Dermis microvascular lymphatic vessel endothelial cell (primary cell): ENCODE data around the gene CD2AP. TPM values are rescaled to one million over a fixed set of nuclear protein-coding genes. Genes with fewer than 3 reads are reported as not detected.
"Not testable (repeated sequence)": the region's sequence is repeated elsewhere in the genome, so short reads cannot be mapped to it uniquely, and the experiment has no call there.

Experiments
- DNase-seq, 2 donors: peaks; one replicate each; pipeline versions ENCODE4 v3.0.0 to v3.0.0-alpha.2; 2010; ENCODE audit warnings: low read depth in 2 of 2
- total RNA-seq: library from RNA; depleted of rRNA; stranded (reverse); fragments of >200 nt; gene quantifications from 2 replicates; pipeline ENCODE4 v1.2.1, GENCODE V29; 2014

The CD2AP gene
- total RNA-seq, 1 donor from 2014 or later: 19.8 TPM

DNA sequence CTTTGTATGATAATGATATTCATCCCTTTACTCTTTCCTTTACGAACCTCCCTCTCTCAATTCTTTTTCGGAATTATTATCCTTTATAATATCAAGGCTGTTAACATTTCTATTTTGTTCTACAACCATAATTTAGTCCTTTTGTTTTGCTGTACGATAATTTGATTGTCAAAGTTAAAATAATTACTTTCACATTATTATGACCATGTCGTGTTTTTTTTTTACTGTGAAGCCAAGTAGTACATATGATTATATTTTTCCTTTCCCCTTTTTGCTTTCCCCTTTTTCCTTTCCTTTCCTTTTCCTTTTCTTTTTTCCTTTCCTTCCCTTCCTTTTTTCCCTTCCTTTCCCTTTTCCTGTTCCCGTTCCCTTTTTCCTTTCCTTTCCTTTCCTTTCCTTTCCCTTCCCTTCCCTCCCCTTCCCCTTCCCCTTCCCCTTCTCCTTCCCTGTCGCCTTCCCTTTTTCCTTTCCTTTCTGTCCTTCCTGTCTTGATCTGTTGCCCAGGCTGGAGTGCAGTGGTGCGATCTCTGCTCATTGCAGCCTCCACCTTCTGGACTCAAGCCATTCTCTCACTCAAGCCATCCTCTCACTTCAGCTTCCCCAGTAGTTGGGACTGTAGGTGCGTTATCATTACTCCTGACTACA, 19.5 kb downstream of the CD2AP start:
- no peak for DNase-seq

DNA sequence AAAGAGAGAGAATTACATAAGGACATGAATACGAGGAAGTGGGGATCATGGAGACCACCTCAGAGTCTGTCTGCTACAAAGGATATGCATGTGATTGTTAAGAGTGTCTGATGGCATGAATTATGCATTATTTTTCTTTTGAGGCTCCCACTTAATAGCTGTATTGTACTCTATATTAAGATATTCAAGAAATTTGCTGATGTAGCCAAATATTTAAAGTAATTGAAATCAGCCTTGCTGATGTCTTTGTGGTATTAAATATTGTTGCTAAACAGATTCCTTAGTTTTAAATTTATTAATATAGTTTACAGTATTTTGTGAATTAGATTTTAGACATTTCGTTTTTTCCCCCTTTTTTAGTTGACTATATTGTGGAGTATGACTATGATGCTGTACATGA, 25.3 kb downstream of the CD2AP start:
- DNase-seq: no peak

DNA sequence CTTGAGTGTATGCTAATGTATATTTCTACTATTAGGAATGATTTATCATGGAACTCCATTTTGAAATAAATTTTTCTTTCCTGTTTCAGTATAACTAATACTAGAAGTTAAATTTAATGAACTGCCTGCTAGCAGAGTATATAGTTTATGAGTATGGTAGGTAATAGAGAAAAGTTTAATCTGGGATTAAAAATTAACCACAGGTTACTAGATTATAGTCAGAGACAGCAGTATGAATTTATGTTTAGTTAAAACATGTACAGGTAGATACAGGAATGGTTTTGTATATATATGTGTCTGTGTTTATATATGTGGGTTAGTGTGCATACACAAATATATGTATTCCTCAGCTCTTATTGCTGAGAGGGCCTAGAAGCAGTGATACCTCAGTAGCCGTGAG, 32.3 kb downstream of the CD2AP start:
- DNase-seq: no peak

DNA sequence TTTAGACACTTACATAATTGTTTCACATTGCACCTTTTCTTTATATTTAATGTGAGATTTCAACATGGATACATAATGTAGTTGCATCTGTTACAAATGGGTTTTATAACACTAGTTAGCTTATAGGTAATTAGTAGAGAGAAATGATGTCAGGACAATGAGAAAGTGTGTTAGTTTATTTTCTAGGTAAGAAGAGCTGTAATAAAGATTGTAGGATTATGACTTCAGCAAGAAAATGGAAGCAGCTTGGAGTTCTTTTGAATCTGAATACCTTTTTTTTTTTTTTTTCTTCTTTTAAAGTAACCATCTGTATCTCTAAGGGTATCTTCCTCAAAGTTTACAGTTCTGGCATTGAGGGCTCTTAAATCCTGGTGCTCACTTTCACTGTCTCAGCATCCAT, 35.3 kb downstream of the CD2AP start:
- DNase-seq: no peak

DNA sequence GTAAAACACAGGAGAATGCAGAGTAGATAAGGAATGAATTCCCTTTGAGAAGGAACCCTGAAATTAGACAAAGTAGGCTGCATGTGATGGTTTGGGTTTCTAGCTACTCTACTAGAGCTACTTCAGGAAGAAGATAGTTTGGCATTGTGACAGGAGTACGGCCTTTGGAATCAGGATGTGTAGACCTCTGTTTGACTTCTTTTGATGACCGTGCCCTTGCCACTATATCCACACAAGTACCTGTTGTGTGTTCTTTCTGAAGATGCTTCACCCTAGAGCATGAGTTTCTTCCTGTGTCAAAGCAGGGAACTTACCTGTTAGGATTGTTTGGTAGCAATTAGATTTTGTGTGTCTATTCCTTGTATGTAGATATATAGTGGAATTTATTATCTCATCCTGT, 41.7 kb downstream of the CD2AP start:
- no peak for DNase-seq

DNA sequence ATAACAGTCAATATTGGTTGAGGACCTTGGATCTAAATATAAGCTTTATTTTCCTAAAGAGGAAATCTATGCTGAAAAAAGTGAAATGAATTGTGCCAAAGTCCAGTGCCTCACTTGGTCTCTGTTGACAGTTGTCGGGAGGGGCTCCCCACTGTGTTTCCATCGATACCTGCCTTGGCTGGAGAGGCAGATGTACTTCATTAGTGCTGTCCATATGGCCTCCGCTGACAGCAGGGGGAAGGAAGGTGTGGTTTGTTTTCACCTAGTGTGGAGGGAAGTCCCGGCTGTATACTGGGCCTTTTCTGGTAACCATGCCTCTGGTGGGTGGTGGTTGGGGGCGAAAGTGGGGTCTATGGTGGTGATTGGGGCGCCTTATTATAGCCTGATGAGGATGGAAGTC, 42.7 kb downstream of the CD2AP start:
- no peak for DNase-seq

DNA sequence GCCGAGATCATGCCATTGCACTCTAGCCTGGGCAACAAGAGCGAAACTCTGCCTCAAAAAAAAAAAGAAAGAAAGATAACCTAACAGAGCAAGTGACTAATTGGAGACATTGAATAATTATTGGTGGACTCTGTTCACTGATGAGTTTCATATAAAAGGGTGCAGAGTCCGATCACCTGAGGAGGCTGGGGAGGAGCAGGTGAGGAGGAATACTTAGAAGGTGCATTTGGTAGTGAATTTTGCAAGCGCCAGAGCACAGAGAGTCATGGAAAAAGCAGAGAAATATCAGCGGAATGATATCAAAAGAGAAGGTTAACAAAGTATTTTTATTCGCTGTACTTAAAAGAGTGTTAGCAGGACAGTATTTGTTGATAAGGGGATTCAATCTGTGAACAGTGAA, 44.4 kb downstream of the CD2AP start:
- no peak for DNase-seq

DNA sequence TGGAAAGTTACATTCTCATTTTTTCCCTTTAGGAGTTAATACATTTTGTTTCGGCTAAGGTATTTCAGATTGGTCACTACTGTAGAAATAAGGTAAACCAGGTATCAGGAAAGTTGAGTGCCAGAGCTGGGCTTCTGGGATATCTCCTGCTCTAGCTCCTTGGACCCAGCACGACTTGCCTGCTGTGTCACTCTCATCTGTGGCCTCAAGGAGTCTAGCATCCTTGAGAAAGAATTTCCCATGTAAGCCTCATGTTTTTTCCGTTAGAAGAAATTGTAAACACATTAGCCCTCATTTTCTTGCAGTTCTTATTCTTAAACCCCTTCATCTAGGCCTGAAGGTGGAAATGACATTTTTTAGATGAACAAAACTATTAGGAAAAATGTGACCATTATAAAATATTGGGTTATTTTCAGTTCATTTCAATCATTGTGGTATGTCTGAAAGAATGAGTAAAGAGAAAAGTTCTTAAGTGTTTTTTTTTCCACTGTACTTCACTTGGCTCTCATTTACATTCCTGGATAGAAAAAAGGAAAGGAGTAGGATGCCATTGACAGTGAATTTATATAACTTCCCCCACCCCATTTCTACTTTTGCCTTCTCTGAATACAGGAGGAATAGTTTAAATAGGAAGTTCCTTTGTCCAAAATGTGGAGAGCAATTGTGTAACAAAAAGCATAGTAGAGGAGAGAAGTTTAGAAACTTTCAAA, 46.7 kb downstream of the CD2AP start:
- no peak for DNase-seq

DNA sequence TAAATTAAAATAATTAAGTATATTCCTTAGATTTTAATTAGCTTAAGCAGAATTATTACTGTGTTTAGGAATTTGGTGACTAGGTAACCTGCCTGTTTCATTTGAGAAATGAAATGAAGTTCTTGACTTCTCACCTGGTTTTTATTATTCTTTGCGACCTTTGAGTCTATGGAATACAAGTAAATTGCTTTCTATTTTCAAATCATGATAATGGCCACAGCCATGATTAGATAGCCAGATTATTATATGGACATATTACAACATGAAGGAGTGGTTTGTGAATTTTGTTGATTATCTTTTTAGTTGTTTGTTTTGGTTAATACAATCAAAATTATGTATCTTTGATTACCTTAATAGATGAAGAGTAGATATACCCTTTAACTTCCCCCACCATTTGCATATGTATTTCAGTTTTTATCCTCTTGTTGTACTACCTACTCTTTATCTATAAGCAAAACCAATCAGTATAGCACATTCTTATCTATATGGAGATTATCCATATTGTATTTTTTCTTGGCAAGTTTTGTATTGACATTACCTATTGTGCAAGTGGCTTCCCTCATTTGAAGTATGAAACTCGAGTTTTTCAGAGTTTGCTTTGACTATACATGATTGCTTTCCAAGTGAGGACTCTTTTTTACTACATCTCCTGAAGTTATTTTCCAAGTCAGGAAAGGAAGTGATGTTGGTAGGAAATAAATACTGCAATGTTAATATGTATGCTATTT, 47.9 kb downstream of the CD2AP start:
- peak in 1 of 2 donors; percentile 19 for DNase-seq

DNA sequence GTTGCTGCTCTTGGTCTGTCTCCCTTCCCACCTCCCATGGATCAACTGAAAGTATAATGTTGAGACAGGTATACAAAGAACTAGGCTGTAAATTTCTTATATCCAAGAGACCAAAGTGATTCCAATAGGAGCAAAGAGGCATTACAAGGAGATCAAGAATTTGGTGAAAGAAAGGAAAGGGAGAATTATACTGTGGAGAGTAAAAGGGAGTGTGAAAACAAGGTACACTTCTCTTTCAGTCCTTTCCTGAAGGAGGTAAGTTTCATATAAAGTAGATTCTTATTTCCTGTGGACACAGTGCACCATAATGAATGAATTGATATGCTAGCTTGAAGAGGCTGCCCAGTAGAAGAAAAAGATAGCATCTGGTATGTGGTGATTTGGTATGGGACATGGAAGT, 49.7 kb downstream of the CD2AP start:
- DNase-seq: no peak

DNA sequence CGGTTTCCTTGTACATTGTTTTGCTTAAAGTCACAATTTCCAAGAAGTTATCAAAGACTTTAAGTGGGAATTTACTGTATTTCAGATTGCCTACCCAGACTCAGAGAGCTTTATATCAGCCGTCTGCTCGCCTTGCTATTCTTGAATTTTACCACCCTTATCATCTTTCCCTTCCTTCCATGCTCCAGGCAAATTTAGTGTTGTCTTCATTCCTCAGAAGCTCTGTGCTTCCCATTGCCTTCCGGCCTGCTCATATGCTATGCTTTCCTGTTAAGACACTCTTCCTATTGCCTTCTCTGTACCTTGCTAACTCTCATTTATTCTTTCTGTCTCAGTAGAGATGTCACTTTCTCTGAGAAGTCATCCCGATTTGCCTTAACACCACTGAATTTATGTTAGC, 52.1 kb downstream of the CD2AP start:
- DNase-seq: no peak

DNA sequence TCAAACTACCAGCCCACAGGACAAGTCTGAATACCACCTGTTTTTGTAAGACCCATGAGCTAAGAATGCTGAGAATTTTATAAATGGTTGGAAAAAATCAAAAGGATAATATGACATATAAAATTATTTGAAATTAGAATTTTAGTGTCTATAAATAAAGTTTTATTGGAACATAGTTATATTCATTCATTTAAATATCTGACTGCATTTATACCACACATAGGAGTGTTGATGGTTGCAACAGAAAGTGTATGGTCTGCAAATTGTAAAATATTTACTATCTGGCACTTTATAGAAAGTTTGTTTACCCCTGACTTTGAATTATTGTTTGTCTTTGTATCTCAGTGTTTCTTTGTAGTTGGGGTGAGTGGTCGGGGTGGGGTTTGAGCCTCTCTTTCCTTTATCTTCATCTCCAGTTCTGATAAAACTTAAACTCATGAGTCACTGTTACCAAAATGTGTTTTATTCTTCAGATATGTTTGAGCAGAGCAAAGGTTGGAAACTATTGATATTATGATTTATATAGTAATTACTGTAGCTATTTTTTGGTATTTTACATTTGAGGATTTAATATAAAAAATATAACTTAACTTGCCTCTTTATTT, 55.5 kb downstream of the CD2AP start:
- DNase-seq: no peak

DNA sequence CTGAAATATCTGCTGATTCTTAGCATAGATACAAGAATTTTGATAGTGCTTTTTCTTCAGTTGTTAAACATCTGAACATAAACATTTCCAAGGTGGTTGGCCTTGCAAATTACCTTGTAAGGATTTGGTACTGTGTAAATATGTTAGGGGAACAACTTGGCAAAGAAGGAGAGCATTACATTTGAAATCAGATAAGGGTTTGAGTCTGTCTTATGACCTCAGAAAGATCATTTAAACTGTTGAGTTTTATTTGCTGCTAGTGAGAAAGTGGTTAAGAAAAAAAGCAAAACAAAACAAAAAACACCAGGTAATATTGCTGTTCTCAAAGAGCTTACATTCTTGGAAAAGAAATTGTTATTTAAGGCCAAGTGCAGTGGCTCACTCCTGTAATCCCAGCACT, 56.5 kb downstream of the CD2AP start:
- no peak for DNase-seq

DNA sequence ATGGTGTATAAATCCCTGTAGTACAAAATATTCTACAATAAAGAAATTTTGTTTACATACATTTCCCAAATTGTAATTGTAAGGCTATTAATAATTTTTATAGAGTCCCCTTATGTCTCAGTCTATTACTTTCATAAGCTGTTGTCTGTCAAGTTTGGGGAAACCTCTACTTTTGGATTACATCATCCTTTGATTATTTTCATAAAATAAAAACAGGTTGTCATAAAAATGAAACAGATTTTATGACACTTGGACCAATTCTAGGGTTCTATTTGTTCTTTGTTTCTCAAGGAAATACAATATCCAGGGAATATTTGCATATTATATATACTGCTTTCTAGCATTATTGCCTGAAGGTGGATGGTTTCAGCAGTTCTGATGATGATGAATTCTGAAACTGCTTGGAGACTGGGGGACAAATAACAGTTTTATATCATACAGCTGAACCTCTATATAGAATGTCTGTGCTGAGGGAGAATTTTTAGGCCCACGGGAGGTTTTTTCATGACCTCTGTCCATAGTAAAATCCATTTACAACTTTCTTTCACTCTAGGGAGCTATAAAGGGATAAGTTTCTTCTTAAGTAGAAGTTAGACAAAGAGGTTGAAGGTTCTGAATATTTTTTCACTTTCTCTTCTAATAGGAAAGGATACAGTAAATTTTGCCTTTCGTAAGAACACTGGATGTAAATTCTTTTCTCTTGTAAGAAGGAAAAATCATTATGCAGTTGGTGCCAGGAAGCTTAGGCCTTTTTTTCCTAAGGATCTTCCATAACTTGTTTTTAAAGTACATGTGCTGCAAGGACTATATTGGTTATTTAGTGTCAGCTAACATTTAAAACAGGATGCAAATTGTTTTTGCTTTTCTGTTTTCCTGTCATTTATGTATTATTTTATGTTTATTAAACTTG, 58.0 kb downstream of the CD2AP start:
- no peak for DNase-seq

DNA sequence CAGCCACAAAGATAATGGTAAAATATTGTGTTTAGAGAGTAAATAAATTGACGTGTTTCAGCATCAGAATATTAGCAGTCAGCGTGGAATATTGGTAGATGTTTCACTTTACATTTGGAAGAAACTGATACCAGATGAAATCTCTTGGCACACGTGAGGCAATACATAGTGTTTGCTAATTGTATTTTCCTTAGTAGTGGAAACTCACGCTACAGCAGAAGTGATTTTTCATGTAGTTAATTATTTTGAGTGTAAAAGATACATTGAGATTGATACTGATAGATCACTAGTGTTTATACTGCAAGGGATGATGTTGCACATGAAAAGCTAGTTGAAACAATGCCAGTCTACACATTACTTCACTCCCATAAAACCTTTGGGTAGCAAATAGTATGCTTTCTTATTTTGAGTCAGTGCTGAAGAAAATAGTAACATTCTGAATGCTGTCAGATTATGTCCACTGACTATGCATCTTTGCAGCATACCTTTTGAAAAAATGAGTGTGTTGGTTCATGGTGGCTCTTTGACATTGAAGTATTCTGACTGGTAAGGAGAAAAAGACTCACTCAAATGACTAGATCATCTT, 59.3 kb downstream of the CD2AP start:
- DNase-seq: no peak

DNA sequence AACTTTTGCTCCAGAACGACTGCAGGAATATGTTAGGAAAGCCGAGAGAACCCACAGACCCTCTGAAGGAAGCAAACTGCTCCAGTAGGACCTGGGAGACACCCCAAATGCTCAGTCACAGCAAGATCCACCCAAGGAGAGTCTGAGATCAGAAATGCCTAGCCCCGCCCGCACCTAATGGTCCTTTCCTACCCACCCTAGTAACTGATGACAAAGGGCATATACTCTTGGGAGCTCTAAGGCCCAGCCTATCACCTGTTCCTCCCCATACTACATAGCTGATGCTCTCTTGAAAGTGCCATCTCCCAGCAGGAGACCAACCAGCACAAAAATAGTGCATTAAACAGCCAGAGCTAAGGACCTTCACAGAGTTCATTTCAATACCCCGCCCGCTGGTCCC, 67.6 kb downstream of the CD2AP start:
- no peak for DNase-seq

DNA sequence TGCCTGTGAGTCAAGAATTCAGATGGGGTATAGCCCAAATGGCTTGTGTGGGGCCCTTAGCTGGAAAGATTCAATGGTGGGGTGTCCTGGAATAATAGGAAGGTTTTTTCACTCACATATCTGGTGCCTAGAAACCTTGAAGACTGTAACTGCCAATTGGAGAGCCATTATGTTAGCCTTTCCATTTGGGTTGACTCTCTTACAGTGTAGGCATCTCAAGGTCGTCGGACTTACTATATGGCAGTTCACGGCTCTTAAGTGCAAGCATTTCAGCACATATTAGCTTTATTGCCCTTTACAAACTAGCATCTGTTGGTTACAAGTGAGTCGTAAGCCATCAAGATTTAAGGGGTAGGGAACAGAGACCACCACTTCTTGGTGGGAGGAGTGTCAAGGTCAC, 74.1 kb downstream of the CD2AP start:
- DNase-seq: no peak

DNA sequence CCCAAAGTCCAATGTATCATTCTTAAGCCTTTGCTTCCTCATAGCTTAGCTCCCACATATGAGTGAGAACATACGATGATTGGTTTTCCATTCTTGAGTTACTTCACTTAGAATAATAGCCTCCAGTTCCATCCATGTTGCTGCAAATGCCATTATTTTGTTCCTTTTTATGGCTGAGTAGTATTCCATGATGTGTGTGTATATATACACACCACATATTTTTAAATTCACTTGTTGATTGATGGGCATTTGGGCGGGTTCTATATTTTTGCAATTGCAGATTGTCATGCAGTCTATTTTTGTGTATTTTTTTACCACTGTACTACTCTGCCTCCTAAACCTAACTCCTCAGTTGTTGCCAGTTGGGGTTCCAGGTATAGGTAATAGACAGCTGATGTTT, 74.7 kb downstream of the CD2AP start:
- DNase-seq: no peak

DNA sequence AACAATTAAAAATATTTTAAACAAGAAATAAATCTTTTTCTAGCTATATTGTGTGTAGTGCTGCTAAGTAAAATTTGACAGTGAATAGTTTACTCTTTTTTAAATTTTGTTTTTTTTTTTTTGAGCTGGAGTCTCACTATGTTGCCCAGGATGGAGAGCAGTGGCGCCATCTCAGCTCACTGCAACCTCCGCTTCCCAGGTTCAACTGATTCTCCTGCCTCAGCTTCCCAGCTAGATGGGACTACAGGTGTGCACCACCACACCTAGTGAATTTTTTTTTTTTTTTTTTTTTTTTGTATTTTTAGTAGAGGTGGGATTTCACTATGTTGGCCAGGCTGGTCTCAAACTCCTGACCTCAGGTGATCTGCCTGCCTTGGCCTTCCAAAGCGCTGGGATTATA, 75.7 kb downstream of the CD2AP start:
- not testable (repeated sequence) for DNase-seq

DNA sequence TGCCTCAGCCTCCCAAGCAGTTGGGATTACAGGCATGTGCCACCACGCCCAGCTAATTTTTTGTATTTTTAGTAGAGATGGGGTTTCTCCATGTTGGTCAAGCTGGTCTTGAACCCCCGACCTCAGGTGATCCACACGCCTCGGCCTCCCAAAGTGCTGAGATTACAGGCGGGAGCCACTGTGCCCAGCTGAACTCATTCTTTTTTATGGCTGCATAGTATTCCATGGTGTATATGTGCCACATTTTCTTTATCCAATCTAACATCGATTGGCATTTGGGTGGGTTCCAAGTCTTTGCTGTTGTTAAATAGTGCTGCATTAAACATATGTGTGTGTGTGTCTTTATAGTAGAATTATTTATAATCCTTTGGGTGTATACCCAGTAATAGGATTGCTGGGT, 78.9 kb downstream of the CD2AP start:
- not testable (repeated sequence) for DNase-seq

DNA sequence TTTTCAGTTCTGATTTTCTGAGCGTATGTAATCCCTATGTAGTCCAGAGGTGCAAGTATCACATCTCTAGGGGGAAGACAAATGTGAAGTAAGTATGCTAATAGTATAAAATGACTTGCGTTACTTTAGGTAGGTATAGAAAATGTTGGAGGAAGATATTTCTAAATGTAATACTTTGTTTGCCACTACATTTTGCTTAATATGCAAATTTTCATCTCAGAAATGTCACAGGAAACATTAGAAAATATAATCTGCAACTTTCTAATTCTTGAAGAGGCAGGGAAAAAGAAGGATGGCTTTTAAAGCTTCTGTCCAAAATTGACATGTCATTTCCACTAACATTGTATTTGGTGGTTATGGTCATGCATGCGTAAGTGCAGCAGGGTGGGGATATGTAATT, 85.6 kb downstream of the CD2AP start:
- DNase-seq: no peak
